SU-DHL-6 (cell line): ENCODE measurements around the gene IFNB1.

Source experiments
- H2AFZ ChIP-seq: fragments of 200-600 bp; sonication (generic); 2 replicates; pipeline ENCODE4 v1.6.1; 2014; ENCODE audit warnings: low read depth, mild to moderate bottlenecking, moderate library complexity, mixed read lengths, antibody characterized with exemption, low read length; ENCODE audit not compliant: severe bottlenecking
- H3F3A ChIP-seq: fragments of 200-600 bp; shearing (Covaris generic); 2 replicates; pipeline ENCODE4 v1.6.0; 2016; ENCODE audit warnings: antibody characterized with exemption, mild to moderate bottlenecking; ENCODE audit not compliant: insufficient read depth
- H3K27ac ChIP-seq: fragments of 200-600 bp; sonication (generic); 2 replicates; pipeline ENCODE4 v1.5.1; 2016; ENCODE audit warnings: low read depth, mild to moderate bottlenecking, low read length, moderate library complexity, mixed read lengths
- H3K27me3 ChIP-seq: fragments of 200-600 bp; sonication (generic), shearing (Covaris generic); 2 replicates; pipeline ENCODE4 v1.6.0; 2014; ENCODE audit warnings: mild to moderate bottlenecking, low read length
- H3K36me3 ChIP-seq: fragments of 200-600 bp; sonication (generic); 2 replicates; pipeline ENCODE4 v1.6.1; 2014; ENCODE audit warnings: mild to moderate bottlenecking, low read length, mixed read lengths
- H3K4me2 ChIP-seq: fragments of 300-600, 200-600 bp; shearing (Covaris generic), sonication (generic); 2 replicates; pipeline ENCODE4 v1.6.0; 2014; ENCODE audit warnings: low read length, low read depth, mild to moderate bottlenecking; ENCODE audit not compliant: poor library complexity, severe bottlenecking
- H3K4me3 ChIP-seq: fragments of 200-600 bp; sonication (generic); 2 replicates; pipeline ENCODE4 v1.5.1; 2014; ENCODE audit warnings: antibody characterized with exemption, low read length, mild to moderate bottlenecking, mixed read lengths; ENCODE audit not compliant: insufficient read depth, poor library complexity, severe bottlenecking
- H3K79me2 ChIP-seq: fragments of 200-600 bp; sonication (generic); 2 replicates; pipeline ENCODE4 v1.6.1; 2014; ENCODE audit warnings: mild to moderate bottlenecking, low read length, moderate library complexity; ENCODE audit not compliant: insufficient read depth
- H3K9ac ChIP-seq: fragments of 200-600 bp; sonication (generic); 2 replicates; pipeline ENCODE4 v1.7.0; 2014; ENCODE audit warnings: mild to moderate bottlenecking, low read length
- H3K9me2 ChIP-seq: fragments of 200-600 bp; sonication (generic); replicated peaks from 2 replicates; pipeline ENCODE4 v1.6.1; 2014; ENCODE audit warnings: low read length; ENCODE audit not compliant: insufficient read depth
- H3K9me3 ChIP-seq: fragments of 200-600 bp; sonication (generic); 2 replicates; pipeline ENCODE4 v1.6.1; 2014; ENCODE audit warnings: low read length, mixed read lengths; ENCODE audit not compliant: insufficient read depth
- H4K20me1 ChIP-seq: fragments of 200-600 bp; sonication (generic); 2 replicates; pipeline ENCODE4 v1.6.1; 2014; ENCODE audit warnings: low read depth, mild to moderate bottlenecking, antibody characterized with exemption, low read length, moderate library complexity, mixed read lengths
- CTCF ChIP-seq: fragments of 200-600 bp; sonication (generic); IDR thresholded peaks from one replicate; pipeline ENCODE4 v1.5.1; 2017; ENCODE audit warnings: antibody characterized with exemption, mild to moderate bottlenecking, low read length, moderate library complexity; ENCODE audit not compliant: insufficient read depth, poor library complexity, severe bottlenecking
- EZH2phosphoT487 ChIP-seq: fragments of 200-600 bp; sonication (generic), shearing (Covaris generic); conservative IDR thresholded peaks from 2 replicates; pipeline ENCODE4 v1.6.1; 2018; ENCODE audit warnings: mild to moderate bottlenecking, antibody characterized with exemption, low read length, moderate library complexity, mixed read lengths

The IFNB1 gene

GRCh38 chr9:21104787-21105186 is 27.0 kb upstream of the IFNB1 start:
- Histone ChIP-seq H3K27ac (no peak overlapping the region), H3K4me2 (no peak overlapping the region), H3F3A (no peaks in the 10 kb centered on the region), H3K9me3 (no peaks in the 10 kb centered on the region), H3K9ac (no peak overlapping the region), H3K4me3 (no peak overlapping the region), H4K20me1 (no peaks in the 10 kb centered on the region), H3K79me2 (no peaks in the 10 kb centered on the region), H2AFZ (no peak overlapping the region), H3K36me3 (no peaks in the 10 kb centered on the region), H3K9me2 (no peaks in the 10 kb centered on the region), H3K27me3 (no peaks in the 10 kb centered on the region)
- no peak for TF ChIP-seq CTCF
- no peak for TF ChIP-seq EZH2phosphoT487

- H3K27me3 ChIP-seq = no peaks in the 10 kb centered on the region
- H3K9me3 ChIP-seq = no peaks in the 10 kb centered on the region
- no peak overlapping the region for H3K9ac ChIP-seq
- no peak overlapping the region for H3K4me3 ChIP-seq
- TF ChIP-seq CTCF = no peak
- TF ChIP-seq EZH2phosphoT487 = no peak
- no peak overlapping the region for H3K27ac ChIP-seq
- H3K9me2 ChIP-seq = no peaks in the 10 kb centered on the region
- no peaks in the 10 kb centered on the region for H3K36me3 ChIP-seq
- H2AFZ ChIP-seq = no peak overlapping the region
- H3F3A ChIP-seq = no peaks in the 10 kb centered on the region
- no peak overlapping the region for H3K4me2 ChIP-seq
- no peaks in the 10 kb centered on the region for H3K79me2 ChIP-seq
- H4K20me1 ChIP-seq = no peaks in the 10 kb centered on the region
These were observed 24.6 kb upstream of the IFNB1 start for GRCh38 chr9:21102305-21102704.

- no peak overlapping the region for H2AFZ ChIP-seq
- no peak for TF ChIP-seq EZH2phosphoT487
- no peak for TF ChIP-seq CTCF
- no peaks in the 10 kb centered on the region for H3K36me3 ChIP-seq
- H3K9ac ChIP-seq = no peak overlapping the region
- H3K9me3 ChIP-seq = no peaks in the 10 kb centered on the region
- no peaks in the 10 kb centered on the region for H3K27me3 ChIP-seq
- no peak overlapping the region for H3K4me3 ChIP-seq
- no peaks in the 10 kb centered on the region for H3K79me2 ChIP-seq
- H3K9me2 ChIP-seq = no peaks in the 10 kb centered on the region
- no peaks in the 10 kb centered on the region for H3F3A ChIP-seq
- H3K4me2 ChIP-seq = no peak overlapping the region
- H4K20me1 ChIP-seq = no peaks in the 10 kb centered on the region
- no peak overlapping the region for H3K27ac ChIP-seq
These were observed 20.1 kb upstream of the IFNB1 start for GRCh38 chr9:21097817-21098216.

GRCh38 chr9:21096901-21097255 is 19.1 kb upstream of the IFNB1 start:
- no peaks in the 10 kb centered on the region for H3K27me3 ChIP-seq
- H3K36me3 ChIP-seq = no peaks in the 10 kb centered on the region
- TF ChIP-seq EZH2phosphoT487 (no peak), CTCF (no peak)
- H3F3A ChIP-seq = no peaks in the 10 kb centered on the region
- H3K4me2 ChIP-seq = no peak overlapping the region
- no peaks in the 10 kb centered on the region for H3K9me2 ChIP-seq
- no peaks in the 10 kb centered on the region for H3K79me2 ChIP-seq
- no peaks in the 10 kb centered on the region for H3K9me3 ChIP-seq
- no peak overlapping the region for H3K9ac ChIP-seq
- H3K27ac ChIP-seq = no peak overlapping the region
- no peaks in the 10 kb centered on the region for H4K20me1 ChIP-seq
- H2AFZ ChIP-seq = no peak overlapping the region
- no peak overlapping the region for H3K4me3 ChIP-seq
